Right atrium auricular region (tissue), 2 donors: ENCODE data around the gene ZNF583. TPM values are rescaled to one million over a fixed set of nuclear protein-coding genes. Genes with fewer than 3 reads are reported as not detected.

Source experiments
- DNase-seq: peaks from one replicate; pipeline ENCODE4 v3.0.0-alpha.2; 2019; ENCODE audit warnings: low spot score
- H3K27ac ChIP-seq, 2 donors: fragments of 200-600 bp; sonication (generic); 1 replicate in 1 of 2; 2 replicates in 1 of 2; pipeline ENCODE4 v1.5.1; 2016 to 2019
- H3K27me3 ChIP-seq, 2 donors: fragments of 200-600 bp; sonication (generic); one replicate each; pipeline versions ENCODE4 v1.5.1 to v1.6.0; 2017 to 2019
- H3K36me3 ChIP-seq: fragments of 200-600 bp; sonication (generic); one replicate; pipeline ENCODE4 v1.5.1; 2016
- H3K4me1 ChIP-seq, 2 donors: fragments of 200-600 bp; sonication (generic); one replicate each; pipeline versions ENCODE4 v1.5.1 to v1.6.0; 2017 to 2019
- H3K4me3 ChIP-seq, 2 donors: fragments of 200-600 bp; sonication (generic); 1 replicate in 1 of 2; 2 replicates in 1 of 2; pipeline ENCODE4 v1.5.1; 2017 to 2019; ENCODE audit warnings: mild to moderate bottlenecking in 1 of 2, moderate library complexity in 1 of 2
- H3K9me3 ChIP-seq, 2 donors: fragments of 200-600 bp; sonication (generic); one replicate each; pipeline ENCODE4 v1.5.1; 2019
- CTCF ChIP-seq, 2 donors: fragments of 200-600 bp; sonication (generic); IDR thresholded peaks; one replicate each; pipeline ENCODE4 v1.5.1; 2019; ENCODE audit warnings: antibody characterized with exemption in 2 of 2
- total RNA-seq, 2 donors: library from RNA; depleted of rRNA; stranded (reverse); fragments of >200 nt; gene quantifications; one replicate each; pipeline ENCODE4 v1.1.0, GENCODE V29; 2016

ZNF583 gene
- 1 to 10 TPM; 2.3 to 6.4 TPM for total RNA-seq

- Histone ChIP-seq H3K27ac (peak within 1 kb of the TSS; percentile 97 to 98), H3K9me3 (peaks cover 0 to 44% of the 10 kb centered on the region in 2 donors), H3K27me3 (no peaks in the 10 kb centered on the region), H3K4me3 (peak within 1 kb of the TSS; percentile 79 to 82), H3K36me3 (peaks cover 26% of the 10 kb centered on the region), H3K4me1 (peaks cover 0 to 17% of the 10 kb centered on the region in 2 donors)
- DNase-seq, result peak; percentile 96
- TF ChIP-seq CTCF (IDR thresholded peaks at IDR 0.05), result peak in 1 of 2 donors; percentile 14
Measured at GRCh38 chr19:56403764-56404704, at the start of gene ZNF583. Gene ZNF583, plus strand, starts transcription at chr19:56404332. Its CDS starts 2,783 bp downstream, at chr19:56407115.

GRCh38 chr19:56355517-56355916, 48.6 kb upstream of the ZNF583 start:
- Histone ChIP-seq H3K4me1 (no peaks in the 10 kb centered on the region), H3K36me3 (no peaks in the 10 kb centered on the region), H3K27me3 (no peaks in the 10 kb centered on the region), H3K27ac (no peak overlapping the region), H3K9me3 (peaks cover 0 to 6% of the 10 kb centered on the region in 2 donors), H3K4me3 (no peak overlapping the region)
- no peak for DNase-seq
- TF ChIP-seq CTCF (IDR thresholded peaks at IDR 0.05), result no peak

- H3K27ac ChIP-seq, result no peak overlapping the region
- H3K36me3 ChIP-seq, result no peaks in the 10 kb centered on the region
- no peak overlapping the region for H3K4me3 ChIP-seq
- no peaks in the 10 kb centered on the region for H3K4me1 ChIP-seq
- peaks cover 0 to 18% of the 10 kb centered on the region in 2 donors for H3K9me3 ChIP-seq
- H3K27me3 ChIP-seq, result no peaks in the 10 kb centered on the region
- no peak for TF ChIP-seq CTCF (IDR thresholded peaks at IDR 0.05)
- no peak for DNase-seq
Measured at GRCh38 chr19:56356944-56357343, 47.2 kb upstream of the ZNF583 start.

GRCh38 chr19:56360841-56361240, 43.3 kb upstream of the ZNF583 start:
- H3K27me3 ChIP-seq, result no peaks in the 10 kb centered on the region
- H3K4me1 ChIP-seq, result no peaks in the 10 kb centered on the region
- no peak overlapping the region for H3K4me3 ChIP-seq
- peaks cover 0 to 33% of the 10 kb centered on the region in 2 donors for H3K9me3 ChIP-seq
- TF ChIP-seq CTCF (IDR thresholded peaks at IDR 0.05), result no peak
- DNase-seq, result no peak
- no peak overlapping the region for H3K27ac ChIP-seq
- H3K36me3 ChIP-seq, result no peaks in the 10 kb centered on the region

GRCh38 chr19:56367829-56368711, 36.1 kb upstream of the ZNF583 start:
- Histone ChIP-seq H3K27me3 (no peaks in the 10 kb centered on the region), H3K9me3 (peaks cover 0 to 13% of the 10 kb centered on the region in 2 donors), H3K4me3 (peak overlapping the region; percentile 56 to 76), H3K4me1 (peaks cover 0 to 16% of the 10 kb centered on the region in 2 donors), H3K36me3 (peaks cover 19% of the 10 kb centered on the region), H3K27ac (peak overlapping the region; percentile 84 to 88)
- DNase-seq, result peak; percentile 94
- TF ChIP-seq CTCF (IDR thresholded peaks at IDR 0.05), result peak in 1 of 2 donors; percentile 20
